CD14-positive monocyte (primary cell): Measurements from ENCODE around the gene ITPR2. TPM values are rescaled to one million over a fixed set of nuclear protein-coding genes. Genes with fewer than 3 reads are reported as not detected.

Source experiments
- DNase-seq, 3 donors: peaks; one replicate each; pipeline ENCODE4 v3.0.0-alpha.2; 2011 to 2022
- H2AFZ ChIP-seq: 2 replicates; pipeline ENCODE4 v1.6.0; 2012; ENCODE audit warnings: mild to moderate bottlenecking, low read depth, low read length, inconsistent platforms; ENCODE audit not compliant: insufficient read depth, poor library complexity, severe bottlenecking
- H3K27ac ChIP-seq, 2 donors: 1 replicate in 1 of 2; 2 replicates in 1 of 2; pipeline ENCODE4 v1.5.1; 2012 to 2013; ENCODE audit warnings: low read length in 2 of 2, control low read depth in 1 of 2, inconsistent platforms in 1 of 2, low read depth in 1 of 2, mild to moderate bottlenecking in 1 of 2
- H3K27me3 ChIP-seq, 2 donors: one replicate each; pipeline versions ENCODE4 v1.6.0 to v1.6.1; 2011 to 2013; ENCODE audit warnings: low read length in 2 of 2; ENCODE audit not compliant: control insufficient read depth in 2 of 2, insufficient read depth in 2 of 2
- H3K36me3 ChIP-seq, 2 donors: replicated peaks in 1 of 2; 1 replicate in 1 of 2; 2 replicates in 1 of 2; pipeline versions ENCODE4 v1.5.1 to v1.6.1; 2012 to 2013; ENCODE audit warnings: low read length in 2 of 2, control low read depth in 1 of 2, inconsistent platforms in 1 of 2, mild to moderate bottlenecking in 1 of 2; ENCODE audit not compliant: insufficient read depth in 2 of 2, control insufficient read depth in 1 of 2
- H3K4me1 ChIP-seq, 2 donors: 1 replicate in 1 of 2; 2 replicates in 1 of 2; pipeline versions ENCODE4 v1.5.1 to v1.6.1; 2012 to 2013; ENCODE audit warnings: low read length in 2 of 2, control low read depth in 1 of 2, inconsistent platforms in 1 of 2, mild to moderate bottlenecking in 1 of 2, moderate library complexity in 1 of 2; ENCODE audit not compliant: insufficient read depth in 2 of 2, control insufficient read depth in 1 of 2
- H3K4me2 ChIP-seq: replicated peaks from 2 replicates; pipeline ENCODE3; 2012; ENCODE audit warnings: low read length, moderate library complexity, mild to moderate bottlenecking; ENCODE audit not compliant: poor library complexity, severe bottlenecking; ENCODE audit errors: extremely low read depth
- H3K4me3 ChIP-seq, 3 experiments: fragments of 200-600 bp in 1 of 3; sonication (generic) in 1 of 3; replicated peaks in 1 of 3; 1 replicate in 2 of 3; 2 replicates in 1 of 3; pipeline ENCODE4 v1.5.1; 2011 to 2013; ENCODE audit warnings: low read length in 3 of 3, mild to moderate bottlenecking in 3 of 3, control low read depth in 2 of 3, low read depth in 2 of 3, inconsistent platforms in 1 of 3, moderate library complexity in 1 of 3
- H3K79me2 ChIP-seq: 2 replicates; pipeline ENCODE4 v1.6.0; 2012; ENCODE audit warnings: mild to moderate bottlenecking, control low read depth, inconsistent platforms, low read length, moderate library complexity; ENCODE audit not compliant: insufficient read depth
- H3K9ac ChIP-seq: 2 replicates; pipeline ENCODE4 v1.6.0; 2017; ENCODE audit warnings: low read length, mild to moderate bottlenecking; ENCODE audit not compliant: insufficient read depth, poor library complexity, severe bottlenecking
- H3K9me3 ChIP-seq, 2 donors: replicated peaks in 1 of 2; 1 replicate in 1 of 2; 2 replicates in 1 of 2; pipeline versions ENCODE4 v1.5.1 to v1.6.1; 2012 to 2013; ENCODE audit warnings: low read length in 2 of 2, control low read depth in 1 of 2; ENCODE audit not compliant: control insufficient read depth in 1 of 2, insufficient read depth in 1 of 2
- H4K20me1 ChIP-seq: 2 replicates; pipeline ENCODE4 v1.6.0; 2012; ENCODE audit warnings: mild to moderate bottlenecking, low read length, control low read depth, moderate library complexity; ENCODE audit not compliant: insufficient read depth
- H3K27ac Mint-ChIP-seq, 7 donors: one replicate each; pipeline ENCODE4 v1.8.0; 2020; ENCODE audit warnings: mild to moderate bottlenecking in 7 of 7, mixed read lengths in 7 of 7, moderate library complexity in 6 of 7, inconsistent platforms in 2 of 7
- H3K27me3 Mint-ChIP-seq, 3 donors: one replicate each; pipeline ENCODE4 v1.8.0; 2021 to 2022; ENCODE audit warnings: low read depth in 3 of 3, mild to moderate bottlenecking in 3 of 3, mixed read lengths in 3 of 3, moderate library complexity in 3 of 3, inconsistent platforms in 1 of 3
- H3K36me3 Mint-ChIP-seq, 2 donors: one replicate each; pipeline ENCODE4 v1.8.0; 2020; ENCODE audit warnings: mixed read lengths in 2 of 2, inconsistent platforms in 1 of 2, mild to moderate bottlenecking in 1 of 2
- H3K4me1 Mint-ChIP-seq: one replicate; pipeline ENCODE4 v1.8.0; 2020; ENCODE audit warnings: mild to moderate bottlenecking, mixed read lengths
- H3K4me3 Mint-ChIP-seq, 2 donors: one replicate each; pipeline ENCODE4 v1.8.0; 2020; ENCODE audit warnings: mild to moderate bottlenecking in 2 of 2, mixed read lengths in 2 of 2, moderate library complexity in 1 of 2
- H3K9me3 Mint-ChIP-seq, 7 donors: one replicate each; pipeline ENCODE4 v1.8.0; 2020 to 2022; ENCODE audit warnings: mixed read lengths in 7 of 7, mild to moderate bottlenecking in 6 of 7, moderate library complexity in 6 of 7, inconsistent platforms in 2 of 7
- WGBS: methylation state at CpG from one replicate; pipeline ENCODE4 v1.1.5; 2013; ENCODE audit warnings: missing lambda C conversion rate; ENCODE audit not compliant: insufficient coverage; 5-methylcytosine and 5-hydroxymethylcytosine counted together
- intact Hi-C, 2 donors: fragments of 100-400 bp; cut with micrococcal nuclease; formaldehyde crosslinking; loops; one replicate each; pipeline versions ENCODE4 v1.15.0 to v1.15.1; 2023
- polyA plus RNA-seq, 3 donors: library from polyadenylated mRNA; depleted of rRNA in 1 of 3; unstranded in 2 of 3; stranded (reverse) in 1 of 3; fragments of 300-500 nt in 2 of 3; fragments of >200 nt in 1 of 3; fragmentation: Illumina TruSeq in 2 of 3; gene quantifications; 1 replicate in 2 of 3; 2 replicates in 1 of 3; pipeline ENCODE4 v1.2.3, GENCODE V29; 2012 to 2021
- TF ChIP-seq, protein P1 (sequence below): fragments of 200-600 bp; IDR thresholded peaks from one replicate; pipeline ENCODE4 v1.8.0; 2022; ENCODE audit warnings: antibody characterized with exemption, mild to moderate bottlenecking

ITPR2 gene
- polyA plus RNA-seq, 3 donors: 2.7 to 6.4 (median 5.7) TPM

DNA sequence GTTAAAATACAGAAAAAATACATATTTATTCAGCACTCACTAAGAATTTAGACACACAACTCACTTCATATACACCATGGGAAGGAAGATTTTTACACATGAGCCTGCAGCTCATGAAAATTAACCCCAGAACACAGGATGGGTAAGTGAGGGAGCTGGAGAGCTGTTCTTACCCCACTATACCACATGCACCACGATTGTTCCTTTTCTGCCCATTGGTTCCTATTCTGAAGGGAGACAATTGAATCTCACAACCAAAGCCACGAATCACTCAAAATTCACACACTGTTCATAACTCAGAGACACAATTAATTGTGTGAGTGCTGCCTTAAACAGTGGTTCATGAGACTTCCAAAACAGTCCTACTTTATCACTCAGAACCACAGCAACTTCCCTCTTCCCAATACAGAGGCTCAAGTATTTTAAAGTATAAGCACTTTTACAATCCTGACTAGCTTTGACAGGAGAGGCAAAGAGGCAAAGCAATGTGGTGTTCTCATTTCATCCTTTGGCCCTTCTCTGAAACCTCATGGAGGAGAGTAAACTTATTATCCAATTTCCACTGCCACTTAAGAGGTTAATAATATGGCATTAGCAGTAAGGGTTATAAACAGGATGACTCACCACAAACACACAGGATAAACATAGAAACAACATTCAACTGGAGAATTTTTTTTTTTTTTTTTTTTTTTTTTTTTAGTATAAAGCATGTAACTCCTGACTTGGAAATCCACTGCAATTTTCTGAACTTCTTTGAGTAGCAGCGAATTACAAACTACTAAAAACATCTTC, 59.5 kb downstream of the ITPR2 start:
- Histone ChIP-seq H3K4me1 (peaks cover 22 to 27% of the 10 kb centered on the region in 2 donors), H3K4me2 (no peak overlapping the region), H3K4me3 (no peak overlapping the region), H4K20me1 (peaks cover 22% of the 10 kb centered on the region), H3K79me2 (no peaks in the 10 kb centered on the region), H3K9ac (no peak overlapping the region), H2AFZ (no peak overlapping the region), H3K27ac (no peak overlapping the region), H3K9me3 (peaks cover 14 to 22% of the 10 kb centered on the region in 2 donors), H3K36me3 (peaks cover 0 to 9% of the 10 kb centered on the region in 2 donors), H3K27me3 (no peaks in the 10 kb centered on the region)
- H3K9me3 Mint-ChIP-seq: peaks cover 13 to 24% (median 21%) of the 10 kb centered on the region in 7 donors
- intact Hi-C loops: no loop called here
- H3K27me3 Mint-ChIP-seq: peaks cover 0 to 2% (median 0%) of the 10 kb centered on the region in 3 donors
- WGBS: 60% methylated on average over 2 of the region's 3 CpGs
- TF ChIP-seq, protein P1, sequence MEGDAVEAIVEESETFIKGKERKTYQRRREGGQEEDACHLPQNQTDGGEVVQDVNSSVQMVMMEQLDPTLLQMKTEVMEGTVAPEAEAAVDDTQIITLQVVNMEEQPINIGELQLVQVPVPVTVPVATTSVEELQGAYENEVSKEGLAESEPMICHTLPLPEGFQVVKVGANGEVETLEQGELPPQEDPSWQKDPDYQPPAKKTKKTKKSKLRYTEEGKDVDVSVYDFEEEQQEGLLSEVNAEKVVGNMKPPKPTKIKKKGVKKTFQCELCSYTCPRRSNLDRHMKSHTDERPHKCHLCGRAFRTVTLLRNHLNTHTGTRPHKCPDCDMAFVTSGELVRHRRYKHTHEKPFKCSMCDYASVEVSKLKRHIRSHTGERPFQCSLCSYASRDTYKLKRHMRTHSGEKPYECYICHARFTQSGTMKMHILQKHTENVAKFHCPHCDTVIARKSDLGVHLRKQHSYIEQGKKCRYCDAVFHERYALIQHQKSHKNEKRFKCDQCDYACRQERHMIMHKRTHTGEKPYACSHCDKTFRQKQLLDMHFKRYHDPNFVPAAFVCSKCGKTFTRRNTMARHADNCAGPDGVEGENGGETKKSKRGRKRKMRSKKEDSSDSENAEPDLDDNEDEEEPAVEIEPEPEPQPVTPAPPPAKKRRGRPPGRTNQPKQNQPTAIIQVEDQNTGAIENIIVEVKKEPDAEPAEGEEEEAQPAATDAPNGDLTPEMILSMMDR: no peak
- no peak for DNase-seq
- peaks cover 16 to 34% of the 10 kb centered on the region in 2 donors for H3K36me3 Mint-ChIP-seq
- H3K27ac Mint-ChIP-seq: no peak overlapping the region
- no peak overlapping the region for H3K4me3 Mint-ChIP-seq
- peaks cover 34% of the 10 kb centered on the region for H3K4me1 Mint-ChIP-seq

- H3K27ac Mint-ChIP-seq: no peak overlapping the region
- intact Hi-C loops: no loop called here
- 100% methylated on average over 1 of the region's 4 CpGs for WGBS
- Histone ChIP-seq H2AFZ (no peak overlapping the region), H3K9ac (no peak overlapping the region), H3K79me2 (no peaks in the 10 kb centered on the region), H3K4me2 (no peak overlapping the region), H3K36me3 (no peaks in the 10 kb centered on the region), H3K4me3 (no peak overlapping the region), H3K4me1 (peaks cover 26 to 27% of the 10 kb centered on the region in 2 donors), H3K27ac (no peak overlapping the region), H4K20me1 (peaks cover 30% of the 10 kb centered on the region), H3K27me3 (no peaks in the 10 kb centered on the region), H3K9me3 (peaks cover 0 to 6% of the 10 kb centered on the region in 2 donors)
- peaks cover 3 to 7% (median 5%) of the 10 kb centered on the region in 7 donors for H3K9me3 Mint-ChIP-seq
- H3K4me3 Mint-ChIP-seq: no peak overlapping the region
- peaks cover 38% of the 10 kb centered on the region for H3K4me1 Mint-ChIP-seq
- H3K27me3 Mint-ChIP-seq: peaks cover 0 to 2% (median 0%) of the 10 kb centered on the region in 3 donors
- H3K36me3 Mint-ChIP-seq: peaks cover 15 to 26% of the 10 kb centered on the region in 2 donors
- TF ChIP-seq, protein P1: no peak
- no peak for DNase-seq
These were observed 61.1 kb downstream of the ITPR2 start for GRCh38 chr12:26771861-26772260.
